HT-29 (cell line): ENCODE measurements around the gene PCDHGB2. TPM values are rescaled to one million over a fixed set of nuclear protein-coding genes. Genes with fewer than 3 reads are reported as not detected.
"Not testable (repeated sequence)": the region's sequence is repeated elsewhere in the genome, so short reads cannot be mapped to it uniquely, and the experiment has no call there.

Source experiments
- DNase-seq: peaks from one replicate; pipeline ENCODE4 v3.0.0-alpha.2; 2015; ENCODE audit warnings: low spot score
- total RNA-seq: library from RNA; depleted of rRNA; stranded (reverse); fragments of >200 nt; shearing (Covaris generic); gene quantifications from 2 replicates; pipeline ENCODE4 v1.2.3, GENCODE V29; 2014

The PCDHGB2 gene
- total RNA-seq, 1 experiment from 2014 or later = not detected

- no peak for DNase-seq
Measured at GRCh38 chr5:141384471-141385267, 24.9 kb downstream of the PCDHGB2 start.

- DNase-seq = not testable (repeated sequence)
Measured at GRCh38 chr5:141387557-141388311, 27.9 kb downstream of the PCDHGB2 start, which contains the start of gene PCDHGB4. Gene PCDHGB4, plus strand, starts transcription at chr5:141387698. Its CDS starts 187 bp downstream, at chr5:141387885.

- DNase-seq = no peak
Measured at GRCh38 chr5:141388661-141389060, 28.9 kb downstream of the PCDHGB2 start.

- DNase-seq = no peak
Measured at GRCh38 chr5:141389153-141390042, 29.6 kb downstream of the PCDHGB2 start.

GRCh38 chr5:141392429-141393198 is 32.8 kb downstream of the PCDHGB2 start, which contains the start of gene PCDHGA8:
Gene PCDHGA8, plus strand, starts transcription at chr5:141392633. Its CDS starts 181 bp downstream, at chr5:141392814.
- DNase-seq = no peak

- no peak for DNase-seq
Measured at GRCh38 chr5:141393267-141393666, 33.5 kb downstream of the PCDHGB2 start.

- DNase-seq = not testable (repeated sequence)
Measured at GRCh38 chr5:141394401-141395187, 34.8 kb downstream of the PCDHGB2 start.

GRCh38 chr5:141397756-141398551 is 38.2 kb downstream of the PCDHGB2 start, which contains the start of gene PCDHGB5:
Gene PCDHGB5, plus strand, starts transcription at chr5:141397947. Its CDS starts 181 bp downstream, at chr5:141398128.
- DNase-seq = not testable (repeated sequence)

- no peak for DNase-seq
Measured at GRCh38 chr5:141398608-141399007, 38.8 kb downstream of the PCDHGB2 start.

GRCh38 chr5:141399555-141400258 is 39.9 kb downstream of the PCDHGB2 start:
- DNase-seq = no peak

- peak; percentile 48 for DNase-seq
Measured at GRCh38 chr5:141402553-141403243, 42.9 kb downstream of the PCDHGB2 start, which contains the start of gene PCDHGA9. Gene PCDHGA9, plus strand, starts transcription at chr5:141402778. Its CDS starts 175 bp downstream, at chr5:141402953.

GRCh38 chr5:141403387-141403786 is 43.6 kb downstream of the PCDHGB2 start:
- no peak for DNase-seq

- DNase-seq = not testable (repeated sequence)
Measured at GRCh38 chr5:141407790-141408505, 48.2 kb downstream of the PCDHGB2 start, which contains the start of gene PCDHGB6. Gene PCDHGB6, plus strand, starts transcription at chr5:141408021. Its CDS starts 182 bp downstream, at chr5:141408203.

GRCh38 chr5:141409598-141410306 is 50.0 kb downstream of the PCDHGB2 start:
- no peak for DNase-seq

- no peak for DNase-seq
Measured at GRCh38 chr5:141411575-141411974, 51.8 kb downstream of the PCDHGB2 start.
